GM12891 (cell line): ENCODE measurements around the gene CELF2.

Experiments
- POLR2A ChIP-seq: IDR thresholded peaks from 2 replicates; pipeline ENCODE4 v1.6.1; 2011; ENCODE audit warnings: low read depth, low read length, control low read depth
- SPI1 ChIP-seq: IDR thresholded peaks from 2 replicates; pipeline ENCODE4 v1.6.1; 2011; ENCODE audit warnings: low read depth, low read length, control low read depth

DNA sequence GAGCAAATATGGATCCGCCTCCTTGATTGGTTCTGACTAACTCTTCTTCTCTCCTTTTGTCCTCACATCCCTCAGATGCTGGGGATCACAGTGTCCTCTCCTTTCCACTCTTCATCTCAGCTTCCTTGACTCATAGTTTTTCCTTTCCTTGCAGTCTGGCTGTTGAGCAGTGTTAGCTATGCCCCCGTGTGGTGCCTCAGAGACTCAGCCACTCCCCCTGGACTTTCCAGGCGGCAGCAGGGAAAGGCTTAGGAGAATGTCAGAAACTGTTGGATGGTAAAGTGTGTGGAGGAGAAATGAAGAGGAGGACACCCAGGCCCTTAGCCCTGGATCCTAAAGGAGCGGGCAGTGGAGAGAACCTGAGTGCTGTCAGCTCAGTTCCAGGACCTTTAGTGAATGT is 267.5 kb downstream of the CELF2 start:
- no peak for TF ChIP-seq POLR2A
- TF ChIP-seq SPI1: no peak
